Astrocyte of the spinal cord (primary cell): ENCODE measurements around the gene SYT1.
A peak's percentile ranks its signal among the peaks of the same experiment; 100 is the strongest.

Experiments
- DNase-seq: peaks from one replicate; pipeline ENCODE4 v3.0.0; 2011; ENCODE audit warnings: low read depth, low spot score
- H3K4me3 ChIP-seq: 2 replicates; pipeline ENCODE4 v1.5.1; 2011; ENCODE audit warnings: low read depth, mild to moderate bottlenecking, low read length, moderate library complexity
- in situ Hi-C: cut with HindIII; loops from 2 replicates; pipeline ENCODE4 v1.10.0; 2017; ENCODE audit warnings: low sequenced_read_pairs
- TF ChIP-seq, protein P1 (sequence below): IDR thresholded peaks from 2 replicates; pipeline ENCODE4 v1.5.1; 2012; ENCODE audit warnings: low read depth, mild to moderate bottlenecking, low read length, inconsistent platforms

The SYT1 gene

DNA sequence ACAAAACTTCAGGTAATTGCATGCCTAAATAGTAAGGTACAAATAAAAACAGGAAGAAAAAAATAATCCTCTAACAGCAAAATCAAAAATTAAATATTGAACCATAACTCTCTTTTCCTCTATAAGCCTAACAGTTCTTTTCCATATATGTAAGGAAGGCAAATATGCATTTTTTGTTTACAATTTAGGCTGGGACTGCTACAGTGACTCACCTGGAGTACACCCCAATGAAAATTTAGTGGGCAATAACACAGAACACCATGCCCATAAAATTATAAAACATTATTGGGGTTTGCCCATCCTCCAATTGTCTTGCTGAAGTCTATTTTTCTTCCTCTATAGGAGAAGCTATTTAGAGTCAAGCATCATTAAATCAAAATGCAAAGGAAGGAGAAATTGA, 549.2 kb downstream of the SYT1 start:
- no peak overlapping the region for H3K4me3 ChIP-seq
- TF ChIP-seq, protein P1, sequence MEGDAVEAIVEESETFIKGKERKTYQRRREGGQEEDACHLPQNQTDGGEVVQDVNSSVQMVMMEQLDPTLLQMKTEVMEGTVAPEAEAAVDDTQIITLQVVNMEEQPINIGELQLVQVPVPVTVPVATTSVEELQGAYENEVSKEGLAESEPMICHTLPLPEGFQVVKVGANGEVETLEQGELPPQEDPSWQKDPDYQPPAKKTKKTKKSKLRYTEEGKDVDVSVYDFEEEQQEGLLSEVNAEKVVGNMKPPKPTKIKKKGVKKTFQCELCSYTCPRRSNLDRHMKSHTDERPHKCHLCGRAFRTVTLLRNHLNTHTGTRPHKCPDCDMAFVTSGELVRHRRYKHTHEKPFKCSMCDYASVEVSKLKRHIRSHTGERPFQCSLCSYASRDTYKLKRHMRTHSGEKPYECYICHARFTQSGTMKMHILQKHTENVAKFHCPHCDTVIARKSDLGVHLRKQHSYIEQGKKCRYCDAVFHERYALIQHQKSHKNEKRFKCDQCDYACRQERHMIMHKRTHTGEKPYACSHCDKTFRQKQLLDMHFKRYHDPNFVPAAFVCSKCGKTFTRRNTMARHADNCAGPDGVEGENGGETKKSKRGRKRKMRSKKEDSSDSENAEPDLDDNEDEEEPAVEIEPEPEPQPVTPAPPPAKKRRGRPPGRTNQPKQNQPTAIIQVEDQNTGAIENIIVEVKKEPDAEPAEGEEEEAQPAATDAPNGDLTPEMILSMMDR, result no peak
- in situ Hi-C loops, result no loop called here
- DNase-seq, result no peak

DNA sequence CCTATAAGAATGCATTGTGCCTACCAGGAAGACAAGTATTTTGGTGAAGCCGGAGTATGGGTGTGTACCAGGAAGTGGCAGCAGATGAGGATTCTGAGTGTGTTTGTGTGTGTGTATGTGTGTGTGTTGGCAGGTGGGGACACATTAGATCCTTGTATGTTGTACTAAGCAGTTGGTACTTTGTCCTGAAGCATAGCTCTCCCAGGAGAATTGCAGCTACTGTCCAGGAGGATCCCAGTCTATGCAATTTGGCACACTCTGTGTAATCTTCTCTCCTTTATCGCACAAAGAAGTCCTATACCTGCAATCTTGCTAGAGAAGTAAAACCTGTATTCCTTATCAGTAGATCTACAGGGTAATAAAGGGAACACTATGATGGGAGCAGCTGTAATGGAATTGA, 549.7 kb downstream of the SYT1 start:
- no peak for DNase-seq
- TF ChIP-seq, protein P1, result no peak

DNA sequence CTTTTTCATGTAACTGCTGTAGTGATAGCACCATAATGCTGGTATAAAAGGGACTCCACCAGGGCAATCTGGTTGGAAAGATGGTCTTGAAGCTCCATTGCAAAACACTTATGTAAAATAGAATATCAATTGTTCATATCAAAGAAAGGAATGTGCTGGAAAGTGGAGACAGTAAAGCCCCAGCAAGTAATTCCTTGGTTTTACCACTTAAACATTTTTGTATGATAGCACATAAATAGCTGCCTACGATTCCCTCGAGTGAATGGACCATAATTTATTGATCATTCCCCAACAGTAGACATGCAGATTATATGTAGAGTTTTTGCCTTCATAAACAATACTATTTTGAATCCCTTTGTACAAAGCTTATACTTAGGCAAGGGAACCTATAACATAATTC, 550.7 kb downstream of the SYT1 start:
- H3K4me3 ChIP-seq, result no peak overlapping the region
- in situ Hi-C loops, result no loop called here
- DNase-seq, result no peak
- TF ChIP-seq, protein P1, result no peak

More for the DNA sequence above, 549.7 kb downstream of the SYT1 start:
- no peak overlapping the region for H3K4me3 ChIP-seq
- in situ Hi-C loops, result no loop called here

DNA sequence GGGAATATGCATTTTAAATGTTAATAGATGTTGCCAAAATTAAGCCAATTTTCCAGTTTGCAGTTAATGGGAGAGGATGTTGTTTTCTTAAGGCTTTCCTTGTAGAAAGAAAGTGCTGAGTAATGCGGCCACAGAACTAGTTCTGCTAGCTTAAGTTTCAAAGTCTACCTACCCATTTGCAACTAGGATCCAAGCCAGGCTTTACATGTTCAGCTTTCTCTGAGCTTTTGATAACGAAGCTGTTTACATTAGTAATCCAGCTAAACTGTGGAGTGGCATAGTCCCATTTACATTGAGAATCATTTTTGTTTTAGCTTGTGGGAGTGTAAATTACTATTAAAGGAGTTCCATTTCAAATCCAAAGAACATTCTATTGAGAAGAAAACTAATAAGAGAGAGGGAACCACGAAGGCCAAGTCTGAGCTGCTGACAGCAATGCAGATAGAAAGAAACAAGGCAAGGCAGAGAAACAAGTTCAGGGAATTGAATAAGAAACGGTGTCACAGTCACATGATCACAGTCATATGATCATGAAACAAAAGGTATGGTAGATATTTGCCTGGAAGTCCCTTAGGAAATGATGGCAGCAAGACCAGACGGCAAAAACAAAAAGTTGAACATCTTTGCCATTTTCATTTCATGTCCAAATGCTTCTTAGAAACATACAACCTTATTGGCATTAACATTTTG, 551.3 kb downstream of the SYT1 start:
- TF ChIP-seq, protein P1, result no peak
- DNase-seq, result peak; percentile 70
- H3K4me3 ChIP-seq, result no peak overlapping the region
- in situ Hi-C loops, result no loop called here

DNA sequence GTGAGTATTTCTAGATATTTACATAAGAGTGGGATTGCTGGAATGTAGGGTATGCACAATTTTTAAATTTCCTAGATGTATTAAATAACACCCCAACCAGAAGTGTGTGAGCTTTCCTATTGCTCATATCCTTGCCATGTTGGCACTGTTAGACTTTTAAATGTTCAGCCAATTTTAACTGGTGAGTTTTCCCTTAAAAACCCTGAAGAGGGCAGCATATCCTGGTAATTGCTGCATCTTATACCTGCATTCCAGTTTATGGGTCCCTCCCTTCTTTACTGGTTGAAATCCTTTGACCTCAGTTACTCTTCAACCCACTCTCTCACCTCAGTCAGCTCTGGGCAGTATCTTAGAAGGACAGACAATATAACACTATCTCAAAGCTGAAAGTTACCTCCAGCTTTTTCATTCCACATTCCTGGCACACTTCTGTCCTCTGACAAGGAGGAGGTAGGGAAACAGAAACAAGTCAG, 555.6 kb downstream of the SYT1 start:
- TF ChIP-seq, protein P1, result peak; percentile 58
- in situ Hi-C loops, result no loop called here
- no peak overlapping the region for H3K4me3 ChIP-seq
- peak; percentile 93 for DNase-seq

DNA sequence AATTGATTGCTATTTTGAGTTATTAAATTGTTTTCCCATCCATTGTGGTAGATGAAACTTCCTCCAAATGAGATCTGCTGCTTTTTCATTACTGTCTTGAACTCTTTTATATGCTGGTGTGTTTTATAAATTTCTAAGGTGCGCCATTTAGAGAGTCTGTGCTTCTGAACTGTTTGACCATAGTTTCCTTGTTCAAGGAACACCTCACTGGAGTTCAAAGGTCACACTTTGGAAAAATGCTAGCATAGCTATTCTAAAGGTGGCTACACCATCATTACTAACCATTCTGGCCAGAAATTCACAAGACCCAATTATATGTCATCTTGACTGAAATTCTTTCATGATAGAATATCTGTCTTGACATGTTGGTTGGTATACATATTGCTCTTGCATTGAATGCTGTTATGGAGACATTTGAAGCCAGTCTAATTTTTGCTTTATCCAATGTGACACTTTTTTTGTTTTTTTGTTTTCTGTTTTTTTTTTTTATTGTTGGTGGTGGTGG, 556.7 kb downstream of the SYT1 start:
- DNase-seq, result no peak
- no peak overlapping the region for H3K4me3 ChIP-seq
- TF ChIP-seq, protein P1, result no peak
- in situ Hi-C loops, result no loop called here
